ENCODE measurements around the gene BTBD9.

GRCh38 chr6:38155144-38155543, 484.6 kb downstream of the BTBD9 start:
- TF ChIP-seq POLR2A (IDR thresholded peaks at IDR 0.05) (no peak), CTCF (IDR thresholded peaks at IDR 0.05) (no peak)
